ENCODE measurements around the gene ZBTB26. TPM values are rescaled to one million over a fixed set of nuclear protein-coding genes. Genes with fewer than 3 reads are reported as not detected.

ZBTB26 gene
- total RNA-seq, 1 experiment from 2014 or later = 7.8 TPM

DNA sequence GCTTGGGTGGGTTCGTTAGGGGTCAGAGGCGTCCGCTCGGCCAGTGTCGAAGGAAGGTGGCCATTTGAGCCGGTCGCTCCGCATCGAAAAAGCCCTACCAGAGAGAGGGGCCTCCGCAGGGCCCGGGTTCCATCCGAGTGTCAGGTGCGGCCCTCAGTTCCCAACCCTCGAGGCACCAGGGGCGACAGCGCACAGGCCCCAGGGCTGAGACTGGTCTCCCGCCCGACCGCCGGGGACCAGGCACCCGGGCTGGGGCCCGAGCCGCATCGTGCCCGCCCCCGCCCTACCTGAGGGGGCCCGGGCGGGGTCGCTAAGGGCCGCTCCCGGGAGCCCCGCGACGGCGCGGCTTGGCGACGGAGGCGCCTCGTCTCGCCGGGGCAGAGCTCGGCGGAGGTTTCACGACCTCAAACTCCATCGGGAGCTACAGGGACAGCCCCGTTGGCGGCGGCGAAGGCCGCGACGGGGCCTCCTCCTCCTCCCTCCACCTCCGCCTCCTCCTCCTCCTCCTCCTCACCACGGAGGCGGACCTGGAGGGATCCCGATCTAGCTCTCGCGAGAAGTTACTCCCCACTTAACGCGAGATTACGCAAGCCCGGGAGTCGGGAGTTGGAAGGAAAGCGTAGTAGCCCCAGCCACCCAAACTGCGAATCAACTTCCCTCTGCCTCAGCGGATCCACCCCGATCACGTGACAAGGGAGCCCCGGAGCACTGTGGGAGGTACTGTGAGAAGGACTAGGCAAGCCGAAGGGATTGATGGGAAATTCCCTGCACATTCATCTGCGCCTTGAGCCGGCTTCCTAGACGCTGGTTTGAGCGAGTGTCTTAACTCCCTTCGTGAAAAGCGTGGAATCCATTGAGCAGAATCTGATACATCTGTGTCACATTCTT is 26.2 kb downstream of the ZBTB26 start, which contains the start of gene RC3H2 (continued):
- TF ChIP-seq TCF7 (CRISPR knock-in tag; IDR thresholded peaks at IDR 0.05; ENCODE audit: low read depth) = no peak
- peak; percentile 89 for TF ChIP-seq ZNF263 (CRISPR knock-in tag; IDR thresholded peaks at IDR 0.05; ENCODE audit: low read depth)
- TF ChIP-seq, protein P1, sequence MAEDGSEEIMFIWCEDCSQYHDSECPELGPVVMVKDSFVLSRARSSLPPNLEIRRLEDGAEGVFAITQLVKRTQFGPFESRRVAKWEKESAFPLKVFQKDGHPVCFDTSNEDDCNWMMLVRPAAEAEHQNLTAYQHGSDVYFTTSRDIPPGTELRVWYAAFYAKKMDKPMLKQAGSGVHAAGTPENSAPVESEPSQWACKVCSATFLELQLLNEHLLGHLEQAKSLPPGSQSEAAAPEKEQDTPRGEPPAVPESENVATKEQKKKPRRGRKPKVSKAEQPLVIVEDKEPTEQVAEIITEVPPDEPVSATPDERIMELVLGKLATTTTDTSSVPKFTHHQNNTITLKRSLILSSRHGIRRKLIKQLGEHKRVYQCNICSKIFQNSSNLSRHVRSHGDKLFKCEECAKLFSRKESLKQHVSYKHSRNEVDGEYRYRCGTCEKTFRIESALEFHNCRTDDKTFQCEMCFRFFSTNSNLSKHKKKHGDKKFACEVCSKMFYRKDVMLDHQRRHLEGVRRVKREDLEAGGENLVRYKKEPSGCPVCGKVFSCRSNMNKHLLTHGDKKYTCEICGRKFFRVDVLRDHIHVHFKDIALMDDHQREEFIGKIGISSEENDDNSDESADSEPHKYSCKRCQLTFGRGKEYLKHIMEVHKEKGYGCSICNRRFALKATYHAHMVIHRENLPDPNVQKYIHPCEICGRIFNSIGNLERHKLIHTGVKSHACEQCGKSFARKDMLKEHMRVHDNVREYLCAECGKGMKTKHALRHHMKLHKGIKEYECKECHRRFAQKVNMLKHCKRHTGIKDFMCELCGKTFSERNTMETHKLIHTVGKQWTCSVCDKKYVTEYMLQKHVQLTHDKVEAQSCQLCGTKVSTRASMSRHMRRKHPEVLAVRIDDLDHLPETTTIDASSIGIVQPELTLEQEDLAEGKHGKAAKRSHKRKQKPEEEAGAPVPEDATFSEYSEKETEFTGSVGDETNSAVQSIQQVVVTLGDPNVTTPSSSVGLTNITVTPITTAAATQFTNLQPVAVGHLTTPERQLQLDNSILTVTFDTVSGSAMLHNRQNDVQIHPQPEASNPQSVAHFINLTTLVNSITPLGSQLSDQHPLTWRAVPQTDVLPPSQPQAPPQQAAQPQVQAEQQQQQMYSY (CRISPR knock-in tag; IDR thresholded peaks at IDR 0.05) = no peak
- TF ChIP-seq KAT7 (CRISPR knock-in tag; IDR thresholded peaks at IDR 0.05; ENCODE audit: borderline replicate concordance) = no peak
- TF ChIP-seq NR1H2 (CRISPR knock-in tag; IDR thresholded peaks at IDR 0.05) = no peak
- peak; percentile 92; the same call in 1 of the 2 replicates for TF ChIP-seq TEAD1 (CRISPR knock-in tag; IDR thresholded peaks at IDR 0.05)
- TF ChIP-seq ZBTB43 (CRISPR knock-in tag; IDR thresholded peaks at IDR 0.05) = no peak
- TF ChIP-seq, protein P2, sequence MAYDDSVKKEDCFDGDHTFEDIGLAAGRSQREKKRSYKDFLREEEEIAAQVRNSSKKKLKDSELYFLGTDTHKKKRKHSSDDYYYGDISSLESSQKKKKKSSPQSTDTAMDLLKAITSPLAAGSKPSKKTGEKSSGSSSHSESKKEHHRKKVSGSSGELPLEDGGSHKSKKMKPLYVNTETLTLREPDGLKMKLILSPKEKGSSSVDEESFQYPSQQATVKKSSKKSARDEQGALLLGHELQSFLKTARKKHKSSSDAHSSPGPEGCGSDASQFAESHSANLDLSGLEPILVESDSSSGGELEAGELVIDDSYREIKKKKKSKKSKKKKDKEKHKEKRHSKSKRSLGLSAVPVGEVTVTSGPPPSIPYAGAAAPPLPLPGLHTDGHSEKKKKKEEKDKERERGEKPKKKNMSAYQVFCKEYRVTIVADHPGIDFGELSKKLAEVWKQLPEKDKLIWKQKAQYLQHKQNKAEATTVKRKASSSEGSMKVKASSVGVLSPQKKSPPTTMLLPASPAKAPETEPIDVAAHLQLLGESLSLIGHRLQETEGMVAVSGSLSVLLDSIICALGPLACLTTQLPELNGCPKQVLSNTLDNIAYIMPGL (CRISPR knock-in tag; IDR thresholded peaks at IDR 0.05) = 0 out of 2 replicates have a peak, but pooled peaks have one; percentile 64
- no peak for TF ChIP-seq CDX4 (CRISPR knock-in tag; IDR thresholded peaks at IDR 0.05; ENCODE audit: borderline replicate concordance)
- TF ChIP-seq ZNF317 (CRISPR knock-in tag; IDR thresholded peaks at IDR 0.05; ENCODE audit: borderline replicate concordance, low read depth) = no peak
- no peak for TF ChIP-seq JUN (CRISPR knock-in tag; IDR thresholded peaks at IDR 0.05)
- TF ChIP-seq ZNF532 (CRISPR knock-in tag; IDR thresholded peaks at IDR 0.05; ENCODE audit: borderline replicate concordance) = peak; percentile 95; the same call in 1 of the 2 replicates
- TF ChIP-seq OVOL2 (CRISPR knock-in tag; IDR thresholded peaks at IDR 0.05; ENCODE audit: borderline replicate concordance) = peak; percentile 95
- TF ChIP-seq, protein P3, sequence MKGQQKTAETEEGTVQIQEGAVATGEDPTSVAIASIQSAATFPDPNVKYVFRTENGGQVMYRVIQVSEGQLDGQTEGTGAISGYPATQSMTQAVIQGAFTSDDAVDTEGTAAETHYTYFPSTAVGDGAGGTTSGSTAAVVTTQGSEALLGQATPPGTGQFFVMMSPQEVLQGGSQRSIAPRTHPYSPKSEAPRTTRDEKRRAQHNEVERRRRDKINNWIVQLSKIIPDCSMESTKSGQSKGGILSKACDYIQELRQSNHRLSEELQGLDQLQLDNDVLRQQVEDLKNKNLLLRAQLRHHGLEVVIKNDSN (CRISPR knock-in tag; IDR thresholded peaks at IDR 0.05) = peak; percentile 96
- TF ChIP-seq ATF3 (CRISPR knock-in tag; conservative IDR thresholded peaks at IDR 0.05) = no peak
- TF ChIP-seq, protein P4, sequence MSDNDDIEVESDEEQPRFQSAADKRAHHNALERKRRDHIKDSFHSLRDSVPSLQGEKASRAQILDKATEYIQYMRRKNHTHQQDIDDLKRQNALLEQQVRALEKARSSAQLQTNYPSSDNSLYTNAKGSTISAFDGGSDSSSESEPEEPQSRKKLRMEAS (CRISPR knock-in tag; IDR thresholded peaks at IDR 0.05) = peak; percentile 56; the same call in 1 of the 2 replicates

Measured in WTC11 (cell line).